CD4-positive, CD25-positive, alpha-beta regulatory T cell (primary cell): ENCODE measurements around the gene MYLK2. TPM values are rescaled to one million over a fixed set of nuclear protein-coding genes. Genes with fewer than 3 reads are reported as not detected.

Source experiments
- ATAC-seq, 2 donors: fragments of 150-1000 bp; cut with Tn5 transposase; one replicate each; pipeline ENCODE4 v1.10.0; 2021; ENCODE audit warnings: low read depth in 2 of 2, moderate number of reproducible peaks in 2 of 2, moderate library complexity in 1 of 2
- DNase-seq, 3 donors: peaks; one replicate each; pipeline versions ENCODE4 v3.0.0 to v3.0.0-alpha.2; 2012 to 2022; ENCODE audit warnings: mixed read lengths in 1 of 3
- H3K27ac ChIP-seq: one replicate; pipeline ENCODE4 v1.7.0; 2013; ENCODE audit warnings: mild to moderate bottlenecking, low read length; ENCODE audit not compliant: insufficient read depth, poor library complexity, severe bottlenecking
- H3K27me3 ChIP-seq: one replicate; pipeline ENCODE4 v1.7.0; 2013; ENCODE audit warnings: low read length; ENCODE audit not compliant: control insufficient read depth, insufficient read depth
- H3K36me3 ChIP-seq: one replicate; pipeline ENCODE4 v1.7.0; 2013; ENCODE audit warnings: mild to moderate bottlenecking, low read length, moderate library complexity; ENCODE audit not compliant: control insufficient read depth, insufficient read depth
- H3K4me1 ChIP-seq: 2 replicates; pipeline ENCODE4 v1.7.0; 2013; ENCODE audit warnings: mild to moderate bottlenecking, low read length; ENCODE audit not compliant: insufficient read depth, control insufficient read depth, poor library complexity, severe bottlenecking
- H3K4me3 ChIP-seq: one replicate; pipeline ENCODE4 v1.7.0; 2013; ENCODE audit warnings: low read depth, mild to moderate bottlenecking, low read length, moderate library complexity
- H3K9me3 ChIP-seq, 2 experiments: 1 replicate in 1 of 2; 2 replicates in 1 of 2; pipeline ENCODE4 v1.7.0; 2013; ENCODE audit warnings: low read length in 2 of 2, mild to moderate bottlenecking in 1 of 2, moderate library complexity in 1 of 2; ENCODE audit not compliant: control insufficient read depth in 2 of 2
- H3K27ac Mint-ChIP-seq, 3 donors: one replicate each; pipeline ENCODE4 v1.8.0; 2020 to 2022; ENCODE audit warnings: mild to moderate bottlenecking in 3 of 3, mixed read lengths in 3 of 3, moderate library complexity in 2 of 3
- H3K27me3 Mint-ChIP-seq: one replicate; pipeline ENCODE4 v1.8.0; 2022; ENCODE audit warnings: mild to moderate bottlenecking, mixed read lengths
- H3K36me3 Mint-ChIP-seq: one replicate; pipeline ENCODE4 v1.8.0; 2020; ENCODE audit warnings: mixed read lengths
- H3K4me1 Mint-ChIP-seq, 4 donors: one replicate each; pipeline ENCODE4 v1.8.0; 2020 to 2022; ENCODE audit warnings: mixed read lengths in 4 of 4, mild to moderate bottlenecking in 1 of 4
- H3K4me3 Mint-ChIP-seq, 4 donors: one replicate each; pipeline ENCODE4 v1.8.0; 2020 to 2022; ENCODE audit warnings: mild to moderate bottlenecking in 4 of 4, mixed read lengths in 4 of 4, moderate library complexity in 3 of 4
- H3K9me3 Mint-ChIP-seq, 7 donors: one replicate each; pipeline ENCODE4 v1.8.0; 2020 to 2022; ENCODE audit warnings: mixed read lengths in 7 of 7, mild to moderate bottlenecking in 3 of 7, moderate library complexity in 2 of 7
- polyA plus RNA-seq, 4 donors: library from polyadenylated mRNA; unstranded; fragments of 300-500 nt; fragmentation: Illumina TruSeq; gene quantifications; one replicate each; pipeline ENCODE4 v1.2.3, GENCODE V29; 2021
- total RNA-seq: library from RNA; stranded (reverse); gene quantifications from one replicate; pipeline ENCODE4 v1.2.3, GENCODE V29; 2022

Gene MYLK2
- total and polyA plus RNA-seq, 5 donors from 2014 or later, result not detected

- Mint-ChIP-seq H3K4me3 (no peak overlapping the region), H3K9me3 (no peaks in the 10 kb centered on the region), H3K27ac (no peak overlapping the region), H3K36me3 (no peaks in the 10 kb centered on the region), H3K4me1 (peaks cover 0 to 7% (median 3%) of the 10 kb centered on the region in 4 donors), H3K27me3 (no peaks in the 10 kb centered on the region)
- Histone ChIP-seq H3K27me3 (no peaks in the 10 kb centered on the region), H3K4me1 (peaks cover 8% of the 10 kb centered on the region), H3K9me3 (no peaks in the 10 kb centered on the region), H3K27ac (no peak overlapping the region), H3K4me3 (no peak overlapping the region), H3K36me3 (no peaks in the 10 kb centered on the region)
- DNase-seq, result no peak
- no peak for ATAC-seq
Observed at GRCh38 chr20:31838646-31839292, 19.6 kb downstream of the MYLK2 start.

- no peak overlapping the region for H3K27ac Mint-ChIP-seq
Observed at GRCh38 chr20:31839782-31840487, 20.8 kb downstream of the MYLK2 start.

DNA sequence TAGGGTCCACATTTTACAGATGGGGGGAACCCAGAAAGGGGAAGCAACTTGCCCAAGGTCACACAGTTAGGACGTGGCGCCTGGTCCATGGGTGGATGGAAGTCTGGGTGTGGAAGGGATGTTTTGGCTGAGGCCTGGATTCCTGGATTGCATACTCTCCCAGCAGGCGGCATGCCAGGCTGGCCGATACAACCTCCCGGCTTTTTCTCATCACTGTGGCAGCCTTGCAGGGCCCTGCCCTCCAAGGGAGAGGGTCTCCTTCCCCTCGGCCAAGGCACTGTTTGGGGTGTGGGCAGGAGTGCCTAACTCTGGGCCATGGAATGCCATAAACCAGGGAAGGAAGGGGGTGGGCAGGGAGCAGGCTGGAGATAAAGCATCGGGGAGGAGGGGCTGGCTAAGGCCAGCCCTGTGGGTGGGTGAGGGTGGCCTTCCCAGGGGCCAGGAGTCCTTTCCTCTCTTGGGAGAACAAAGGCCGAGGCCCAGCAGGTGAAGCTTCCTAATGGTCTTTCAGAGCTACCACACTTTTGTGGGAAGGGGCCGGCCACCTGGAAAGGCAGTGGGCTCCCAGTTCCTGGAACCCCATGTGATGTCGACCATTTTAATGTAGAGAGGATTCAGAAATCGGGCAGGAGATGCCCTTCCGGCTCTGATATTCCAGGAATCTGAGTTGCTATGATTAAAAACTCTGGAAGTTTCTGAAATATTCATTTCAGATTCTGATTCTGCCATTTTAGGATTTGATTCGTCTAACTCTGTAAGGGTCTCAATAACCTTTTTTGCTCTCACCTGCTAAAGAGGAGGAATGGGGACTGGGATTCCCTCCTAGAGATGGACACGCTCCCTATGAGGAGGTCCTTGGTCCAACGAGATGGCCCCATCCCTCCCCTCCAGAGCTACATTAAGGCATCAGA, 22.0 kb downstream of the MYLK2 start:
- no peak overlapping the region for H3K4me3 ChIP-seq
- DNase-seq (no peak), ATAC-seq (no peak)
- no peak overlapping the region for H3K27ac Mint-ChIP-seq
- no peaks in the 10 kb centered on the region for H3K36me3 Mint-ChIP-seq
- H3K27me3 ChIP-seq, result no peaks in the 10 kb centered on the region
- peaks cover 0 to 4% (median 2%) of the 10 kb centered on the region in 4 donors for H3K4me1 Mint-ChIP-seq
- H3K9me3 Mint-ChIP-seq, result no peaks in the 10 kb centered on the region
- no peaks in the 10 kb centered on the region for H3K36me3 ChIP-seq
- peaks cover 2% of the 10 kb centered on the region for H3K4me1 ChIP-seq
- no peaks in the 10 kb centered on the region for H3K27me3 Mint-ChIP-seq
- no peak overlapping the region for H3K27ac ChIP-seq
- no peak overlapping the region for H3K4me3 Mint-ChIP-seq
- H3K9me3 ChIP-seq, result no peaks in the 10 kb centered on the region

More at GRCh38 chr20:31839782-31840487, 20.8 kb downstream of the MYLK2 start:
- no peak overlapping the region for H3K4me3 ChIP-seq
- Mint-ChIP-seq H3K4me3 (no peak overlapping the region), H3K4me1 (peaks cover 0 to 7% (median 3%) of the 10 kb centered on the region in 4 donors), H3K36me3 (no peaks in the 10 kb centered on the region), H3K27me3 (no peaks in the 10 kb centered on the region), H3K9me3 (no peaks in the 10 kb centered on the region)
- H3K36me3 ChIP-seq, result no peaks in the 10 kb centered on the region
- no peak for ATAC-seq
- H3K27me3 ChIP-seq, result no peaks in the 10 kb centered on the region
- no peak for DNase-seq
- H3K4me1 ChIP-seq, result peaks cover 8% of the 10 kb centered on the region
- H3K27ac ChIP-seq, result no peak overlapping the region
- H3K9me3 ChIP-seq, result no peaks in the 10 kb centered on the region

GRCh38 chr20:31841928-31842327, 22.8 kb downstream of the MYLK2 start:
- H3K27ac Mint-ChIP-seq, result no peak overlapping the region
- ATAC-seq, result no peak
- Histone ChIP-seq H3K9me3 (no peaks in the 10 kb centered on the region), H3K36me3 (no peaks in the 10 kb centered on the region), H3K27me3 (no peaks in the 10 kb centered on the region), H3K4me1 (no peaks in the 10 kb centered on the region), H3K4me3 (no peak overlapping the region), H3K27ac (no peak overlapping the region)
- peaks cover 0 to 2% (median 0%) of the 10 kb centered on the region in 4 donors for H3K4me1 Mint-ChIP-seq
- no peak for DNase-seq
- H3K9me3 Mint-ChIP-seq, result no peaks in the 10 kb centered on the region
- no peak overlapping the region for H3K4me3 Mint-ChIP-seq
- no peaks in the 10 kb centered on the region for H3K36me3 Mint-ChIP-seq
- no peaks in the 10 kb centered on the region for H3K27me3 Mint-ChIP-seq

DNA sequence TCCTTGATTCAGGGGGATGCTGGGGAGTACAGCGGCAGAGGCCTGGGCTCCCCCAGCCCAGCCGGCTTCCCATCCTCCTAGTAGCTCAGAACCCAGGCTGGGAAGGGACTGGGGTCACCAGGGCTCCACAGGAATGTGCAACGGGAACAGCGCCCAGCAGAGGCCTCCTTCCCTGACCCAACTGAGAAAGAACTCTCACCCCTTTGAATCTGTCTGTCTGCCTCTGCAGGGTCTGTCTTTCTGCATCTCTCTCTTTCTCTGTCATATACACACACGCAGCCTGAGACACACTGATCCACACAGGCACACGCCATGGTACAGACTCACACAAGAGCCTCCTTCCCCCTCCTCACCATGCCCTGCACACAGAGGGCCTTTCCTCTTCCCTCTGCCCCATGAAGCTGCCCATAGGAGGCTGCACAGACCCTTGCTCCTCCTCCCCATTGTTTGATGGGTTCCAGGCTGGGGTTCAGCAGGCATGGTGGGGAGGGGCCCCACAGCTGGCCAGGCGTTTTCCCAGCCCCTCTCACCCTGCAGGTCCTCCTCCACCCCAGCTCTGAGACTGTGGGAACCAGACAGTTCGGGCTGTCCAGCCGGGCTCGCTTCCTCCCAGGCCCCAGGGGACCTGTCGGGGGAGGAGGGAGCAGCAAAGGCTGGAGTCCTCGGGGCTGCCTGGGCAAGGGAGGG, 23.5 kb downstream of the MYLK2 start:
- ATAC-seq (no peak), DNase-seq (no peak)
- Mint-ChIP-seq H3K9me3 (no peaks in the 10 kb centered on the region), H3K4me3 (no peak overlapping the region), H3K27me3 (peaks cover 3% of the 10 kb centered on the region), H3K36me3 (no peaks in the 10 kb centered on the region), H3K4me1 (peaks cover 0 to 2% (median 0%) of the 10 kb centered on the region in 4 donors), H3K27ac (no peak overlapping the region)
- no peak overlapping the region for H3K4me3 ChIP-seq
- H3K9me3 ChIP-seq, result no peaks in the 10 kb centered on the region
- H3K27me3 ChIP-seq, result no peaks in the 10 kb centered on the region
- H3K4me1 ChIP-seq, result no peaks in the 10 kb centered on the region
- H3K36me3 ChIP-seq, result no peaks in the 10 kb centered on the region
- H3K27ac ChIP-seq, result no peak overlapping the region

DNA sequence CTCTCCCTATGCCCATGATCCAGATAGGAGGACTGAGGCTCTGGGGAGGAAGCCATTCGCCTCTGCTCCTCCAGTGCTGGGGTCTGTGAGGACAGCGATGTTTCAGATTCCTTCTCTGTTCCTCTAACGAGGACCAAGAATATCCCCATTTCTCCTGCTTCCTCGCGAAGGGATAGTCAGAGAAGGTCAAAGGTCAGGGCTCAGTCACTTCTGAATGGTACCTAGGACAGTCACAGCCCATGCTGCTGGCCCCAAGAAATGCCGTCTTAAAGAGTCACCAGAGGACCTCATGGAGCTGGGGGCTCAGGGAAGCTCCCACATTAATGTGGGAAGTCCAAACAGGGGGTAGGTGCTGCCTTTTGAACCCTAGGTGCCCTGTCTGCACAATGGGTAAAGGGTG, 24.1 kb downstream of the MYLK2 start:
- Mint-ChIP-seq H3K9me3 (no peaks in the 10 kb centered on the region), H3K4me1 (peaks cover 0 to 2% (median 0%) of the 10 kb centered on the region in 4 donors), H3K27me3 (peaks cover 4% of the 10 kb centered on the region), H3K27ac (no peak overlapping the region), H3K4me3 (no peak overlapping the region), H3K36me3 (no peaks in the 10 kb centered on the region)
- H3K36me3 ChIP-seq, result no peaks in the 10 kb centered on the region
- no peaks in the 10 kb centered on the region for H3K9me3 ChIP-seq
- no peaks in the 10 kb centered on the region for H3K4me1 ChIP-seq
- no peak overlapping the region for H3K27ac ChIP-seq
- ATAC-seq (no peak), DNase-seq (no peak)
- no peak overlapping the region for H3K4me3 ChIP-seq
- H3K27me3 ChIP-seq, result no peaks in the 10 kb centered on the region

- Mint-ChIP-seq H3K27me3 (peaks cover 4% of the 10 kb centered on the region), H3K9me3 (peaks cover 0 to 1% (median 0%) of the 10 kb centered on the region in 7 donors), H3K36me3 (no peaks in the 10 kb centered on the region), H3K4me3 (no peak overlapping the region), H3K27ac (no peak overlapping the region), H3K4me1 (peaks cover 0 to 2% (median 0%) of the 10 kb centered on the region in 4 donors)
- no peaks in the 10 kb centered on the region for H3K27me3 ChIP-seq
- ATAC-seq, result no peak
- no peaks in the 10 kb centered on the region for H3K9me3 ChIP-seq
- no peak overlapping the region for H3K4me3 ChIP-seq
- no peaks in the 10 kb centered on the region for H3K4me1 ChIP-seq
- no peaks in the 10 kb centered on the region for H3K36me3 ChIP-seq
- no peak for DNase-seq
- H3K27ac ChIP-seq, result no peak overlapping the region
Observed at GRCh38 chr20:31843881-31844280, 24.7 kb downstream of the MYLK2 start.
